ENCODE measurements around the gene SCARB1. TPM values are rescaled to one million over a fixed set of nuclear protein-coding genes. Genes with fewer than 3 reads are reported as not detected.
A peak's percentile ranks its signal among the peaks of the same experiment; 100 is the strongest.

The SCARB1 gene
- total and polyA plus RNA-seq, 2 of the 13 experiments (the other 11 are each of a cell fraction or from before 2014, with no cell fraction given): 63.4 to 160 TPM

GRCh38 chr12:124852329-124852831, 11.3 kb downstream of the SCARB1 start (continued):
- TF ChIP-seq TEF (CRISPR knock-in tag; IDR thresholded peaks at IDR 0.05) (peak; percentile 98), TRIM22 (IDR thresholded peaks at IDR 0.05) (no peak), ZNF543 (CRISPR knock-in tag; IDR thresholded peaks at IDR 0.05) (no peak), ZSCAN22 (CRISPR knock-in tag; IDR thresholded peaks at IDR 0.05) (peak; percentile 96), KMT2A (CRISPR knock-in tag; IDR thresholded peaks at IDR 0.05) (no peak), BRD4 (CRISPR knock-in tag; IDR thresholded peaks at IDR 0.05) (no peak), PRMT3 (CRISPR knock-in tag; IDR thresholded peaks at IDR 0.05; ENCODE audit: borderline replicate concordance, low read depth) (no peak), FOXP1 (IDR thresholded peaks at IDR 0.05) (no peak), FOXP1 (CRISPR knock-in tag; IDR thresholded peaks at IDR 0.05) (peak; percentile 58), ISX (CRISPR knock-in tag; conservative IDR thresholded peaks at IDR 0.05) (no peak), REL (CRISPR knock-in tag; conservative IDR thresholded peaks at IDR 0.05) (no peak), TCF12 (IDR thresholded peaks at IDR 0.05) (no peak), TCF12 (CRISPR knock-in tag; IDR thresholded peaks at IDR 0.05) (peak; percentile 77; the same call in 1 of the 2 replicates), MTF1 (CRISPR knock-in tag; IDR thresholded peaks at IDR 0.05) (no peak), KLF15 (CRISPR knock-in tag; IDR thresholded peaks at IDR 0.05; ENCODE audit: borderline replicate concordance) (no peak), SMARCE1 (IDR thresholded peaks at IDR 0.05; ENCODE audit: borderline replicate concordance) (no peak), ZNF350 (CRISPR knock-in tag; IDR thresholded peaks at IDR 0.05; ENCODE audit: borderline replicate concordance, low read depth) (peak; percentile 92), EP300 (IDR thresholded peaks at IDR 0.05; ENCODE audit: low read depth in 2 of 2, low read length in 2 of 2) (peak; percentile 40 to 88; a peak in 2 of 4 replicates), EP300 (CRISPR knock-in tag; IDR thresholded peaks at IDR 0.05; ENCODE audit: borderline replicate concordance) (peak; percentile 83), TCF7 (IDR thresholded peaks at IDR 0.05; ENCODE audit: low read depth) (no peak), SNAPC2 (CRISPR knock-in tag; IDR thresholded peaks at IDR 0.05) (no peak), ZNF800 (CRISPR knock-in tag; IDR thresholded peaks at IDR 0.05) (no peak), PHB2 (IDR thresholded peaks at IDR 0.05; ENCODE audit: partially characterized antibody) (no peak), ATF1 (CRISPR knock-in tag; IDR thresholded peaks at IDR 0.05) (no peak), POLR2A (IDR thresholded peaks at IDR 0.05; ENCODE audit: insufficient read depth in 1 of 2, low read depth in 2 of 2, low read length in 2 of 2) (no peak), MEIS2 (CRISPR knock-in tag; IDR thresholded peaks at IDR 0.05) (no peak), TRAFD1 (CRISPR knock-in tag; IDR thresholded peaks at IDR 0.05; ENCODE audit: borderline replicate concordance) (no peak), ONECUT2 (CRISPR knock-in tag; IDR thresholded peaks at IDR 0.05) (no peak), ZNF644 (CRISPR knock-in tag; IDR thresholded peaks at IDR 0.05; ENCODE audit: low read depth) (peak; percentile 83)
